LHCN-M2 (cell line): ENCODE results near the gene ART1. TPM values are rescaled to one million over a fixed set of nuclear protein-coding genes. Genes with fewer than 3 reads are reported as not detected.

Source experiments
- DNase-seq: peaks from one replicate; pipeline ENCODE4 v3.0.0-alpha.2; 2012; ENCODE audit warnings: low read depth
- total RNA-seq: library from RNA; depleted of rRNA; stranded (reverse); fragments of >200 nt; gene quantifications from 2 replicates; pipeline ENCODE4 v1.2.3, GENCODE V29; 2014

Gene ART1
- total RNA-seq, 1 experiment from 2014 or later: not detected

- DNase-seq: no peak
Observed at GRCh38 chr11:3665336-3666022, 20.6 kb downstream of the ART1 start.

GRCh38 chr11:3666023-3666530, 21.1 kb downstream of the ART1 start:
- DNase-seq: no peak

- DNase-seq: no peak
Observed at GRCh38 chr11:3667149-3668035, 22.5 kb downstream of the ART1 start.

GRCh38 chr11:3669128-3669527, 24.2 kb downstream of the ART1 start:
- no peak for DNase-seq

GRCh38 chr11:3669742-3670183, 24.8 kb downstream of the ART1 start:
- no peak for DNase-seq

- no peak for DNase-seq
Observed at GRCh38 chr11:3671334-3672254, 26.7 kb downstream of the ART1 start, which contains the start of gene CHRNA10. Gene CHRNA10 (minus strand): TSS chr11:3671384. CDS start chr11:3671312, 72 bp downstream.

- peak; percentile 30 for DNase-seq
Observed at GRCh38 chr11:3674189-3674588, 29.3 kb downstream of the ART1 start.

GRCh38 chr11:3675971-3676370, 31.0 kb downstream of the ART1 start:
- no peak for DNase-seq

GRCh38 chr11:3679077-3679476, 34.1 kb downstream of the ART1 start:
- no peak for DNase-seq

- no peak for DNase-seq
Observed at GRCh38 chr11:3683039-3683438, 38.1 kb downstream of the ART1 start.

- no peak for DNase-seq
Observed at GRCh38 chr11:3684129-3684818, 39.3 kb downstream of the ART1 start.

GRCh38 chr11:3684819-3685172, 39.9 kb downstream of the ART1 start:
- no peak for DNase-seq

- no peak for DNase-seq
Observed at GRCh38 chr11:3685923-3686322, 41.0 kb downstream of the ART1 start.

- peak; percentile 14 for DNase-seq
Observed at GRCh38 chr11:3686751-3687150, 41.8 kb downstream of the ART1 start.

GRCh38 chr11:3700410-3700809, 55.5 kb downstream of the ART1 start:
- DNase-seq: no peak

GRCh38 chr11:3700910-3701309, 56.0 kb downstream of the ART1 start:
- no peak for DNase-seq

- DNase-seq: no peak
Observed at GRCh38 chr11:3703383-3703782, 58.5 kb downstream of the ART1 start.

- no peak for DNase-seq
Observed at GRCh38 chr11:3707176-3707575, 62.2 kb downstream of the ART1 start.

- peak; percentile 40 for DNase-seq
Observed at GRCh38 chr11:3709977-3710376, 65.0 kb downstream of the ART1 start.

GRCh38 chr11:3710485-3711259, 65.7 kb downstream of the ART1 start:
- DNase-seq: peak; percentile 24
